HG03280 (cell line): Measurements from ENCODE around the gene TAF5L.
"Not testable (repeated sequence)": the region's sequence is repeated elsewhere in the genome, so short reads cannot be mapped to it uniquely, and the experiment has no call there.

Source experiments
- ATAC-seq: cut with Tn5 transposase; IDR thresholded peaks from one replicate; pipeline ENCODE4 v1.9.1; 2021; ENCODE audit warnings: mild to moderate bottlenecking, moderate library complexity; ENCODE audit not compliant: unreplicated experiment

The TAF5L gene

GRCh38 chr1:229570891-229571516 lies 54.9 kb downstream of the TAF5L start:
- ATAC-seq: no peak

- ATAC-seq: no peak
Measured at GRCh38 chr1:229570305-229570704, 55.6 kb downstream of the TAF5L start.

- no peak for ATAC-seq
Measured at GRCh38 chr1:229567109-229567868, 58.6 kb downstream of the TAF5L start.

- ATAC-seq: no peak
Measured at GRCh38 chr1:229563701-229564100, 62.2 kb downstream of the TAF5L start.

GRCh38 chr1:229563241-229563640 lies 62.7 kb downstream of the TAF5L start:
- ATAC-seq: no peak

- ATAC-seq: no peak
Measured at GRCh38 chr1:229562686-229563085, 63.2 kb downstream of the TAF5L start.

GRCh38 chr1:229561141-229561540 lies 64.8 kb downstream of the TAF5L start:
- no peak for ATAC-seq

- ATAC-seq: not testable (repeated sequence)
Measured at GRCh38 chr1:229560124-229560523, 65.8 kb downstream of the TAF5L start.

- not testable (repeated sequence) for ATAC-seq
Measured at GRCh38 chr1:229559336-229559801, 66.6 kb downstream of the TAF5L start.

- ATAC-seq: peak; percentile 77
Measured at GRCh38 chr1:229558460-229559335, 67.2 kb downstream of the TAF5L start, which contains the start of gene ABCB10. Gene ABCB10, minus strand, starts transcription at chr1:229558707. Its CDS starts 55 bp downstream, at chr1:229558652.

- ATAC-seq: peak; percentile 34
Measured at GRCh38 chr1:229557913-229558414, 68.0 kb downstream of the TAF5L start.

GRCh38 chr1:229557200-229557850 lies 68.6 kb downstream of the TAF5L start:
- no peak for ATAC-seq

- no peak for ATAC-seq
Measured at GRCh38 chr1:229554886-229555621, 70.9 kb downstream of the TAF5L start.

- no peak for ATAC-seq
Measured at GRCh38 chr1:229553621-229554130, 72.2 kb downstream of the TAF5L start.

GRCh38 chr1:229552732-229553131 lies 73.2 kb downstream of the TAF5L start:
- ATAC-seq: no peak

- no peak for ATAC-seq
Measured at GRCh38 chr1:229550812-229551567, 74.9 kb downstream of the TAF5L start.

GRCh38 chr1:229547542-229547941 lies 78.4 kb downstream of the TAF5L start:
- ATAC-seq: no peak

GRCh38 chr1:229544587-229544986 lies 81.3 kb downstream of the TAF5L start:
- no peak for ATAC-seq
